Mammary epithelial cell (primary cell): ENCODE data around the gene LAMC3.

Experiments
- EZH2 ChIP-seq: IDR thresholded peaks from 2 replicates; pipeline ENCODE4 v1.6.1; 2012; ENCODE audit warnings: low read length, inconsistent platforms, borderline replicate concordance
- TF ChIP-seq, protein P1 (sequence below), 2 donors: IDR thresholded peaks in 1 of 2; conservative IDR thresholded peaks in 1 of 2; 2 replicates each; pipeline ENCODE4 v1.5.1; 2011 to 2012; ENCODE audit warnings: inconsistent platforms in 2 of 2, low read length in 2 of 2, mild to moderate bottlenecking in 2 of 2, control low read depth in 1 of 2, low read depth in 1 of 2; ENCODE audit not compliant: insufficient read depth in 1 of 2; ENCODE audit errors: extremely low read depth in 1 of 2

DNA sequence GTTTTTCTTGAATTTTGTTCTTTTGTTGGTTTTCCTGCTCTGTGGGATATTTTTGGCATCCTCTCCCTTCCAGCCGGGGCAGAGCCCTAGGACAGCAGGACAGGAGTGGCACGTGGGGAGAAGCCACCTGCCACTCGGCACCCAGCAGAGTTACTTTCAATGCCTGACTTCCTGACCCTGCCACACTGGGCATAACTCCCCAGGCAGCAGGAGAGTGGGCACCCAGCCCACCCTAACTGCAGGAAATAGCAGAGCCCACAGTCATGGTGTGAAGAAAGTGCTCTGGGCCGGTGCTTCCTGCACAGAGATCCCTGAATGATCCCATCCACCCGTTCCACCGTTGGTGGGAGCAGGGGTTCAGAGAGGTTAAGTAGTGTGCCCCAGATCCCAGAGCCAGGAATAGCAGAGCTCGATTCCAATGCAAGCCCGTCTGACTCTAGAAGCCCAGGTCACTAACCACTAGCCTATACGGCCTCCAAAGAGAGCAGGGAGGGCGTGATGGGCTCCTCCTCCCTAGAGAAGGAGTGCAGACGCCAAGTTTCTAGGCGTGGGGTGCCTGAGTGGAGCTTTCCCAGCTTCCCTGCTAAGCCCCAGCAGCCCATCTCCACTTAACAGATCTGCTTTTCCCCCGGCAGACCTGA lies 108.3 kb downstream of the LAMC3 start:
- TF ChIP-seq, protein P1, sequence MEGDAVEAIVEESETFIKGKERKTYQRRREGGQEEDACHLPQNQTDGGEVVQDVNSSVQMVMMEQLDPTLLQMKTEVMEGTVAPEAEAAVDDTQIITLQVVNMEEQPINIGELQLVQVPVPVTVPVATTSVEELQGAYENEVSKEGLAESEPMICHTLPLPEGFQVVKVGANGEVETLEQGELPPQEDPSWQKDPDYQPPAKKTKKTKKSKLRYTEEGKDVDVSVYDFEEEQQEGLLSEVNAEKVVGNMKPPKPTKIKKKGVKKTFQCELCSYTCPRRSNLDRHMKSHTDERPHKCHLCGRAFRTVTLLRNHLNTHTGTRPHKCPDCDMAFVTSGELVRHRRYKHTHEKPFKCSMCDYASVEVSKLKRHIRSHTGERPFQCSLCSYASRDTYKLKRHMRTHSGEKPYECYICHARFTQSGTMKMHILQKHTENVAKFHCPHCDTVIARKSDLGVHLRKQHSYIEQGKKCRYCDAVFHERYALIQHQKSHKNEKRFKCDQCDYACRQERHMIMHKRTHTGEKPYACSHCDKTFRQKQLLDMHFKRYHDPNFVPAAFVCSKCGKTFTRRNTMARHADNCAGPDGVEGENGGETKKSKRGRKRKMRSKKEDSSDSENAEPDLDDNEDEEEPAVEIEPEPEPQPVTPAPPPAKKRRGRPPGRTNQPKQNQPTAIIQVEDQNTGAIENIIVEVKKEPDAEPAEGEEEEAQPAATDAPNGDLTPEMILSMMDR (conservative IDR thresholded peaks at IDR 0.05 in 1 of 2, IDR thresholded peaks at IDR 0.05 in 1 of 2; ENCODE audit: extremely low read depth in 1 of 2, insufficient read depth in 1 of 2, low read depth in 1 of 2, low read length in 2 of 2) = no peak
- no peak for TF ChIP-seq EZH2
